AG04449 (cell line): ENCODE results near the gene ZNF385B.

Source experiments
- CTCF ChIA-PET: fragments of 350-600 bp; formaldehyde crosslinking; extraction: SDS; loops from one replicate; lab custom pipeline; 2021; ENCODE audit warnings: antibody characterized with exemption; lab: Yijun Ruan, JAX
- POLR2A ChIA-PET: fragments of 400-600, 350-600 bp; formaldehyde crosslinking; extraction: SDS; loops from one replicate; lab custom pipeline; 2020; ENCODE audit warnings: antibody characterized with exemption, inconsistent platforms; lab: Yijun Ruan, JAX
- DNase-seq: peaks from one replicate; pipeline ENCODE4 v3.0.0-alpha.2; 2010; ENCODE audit warnings: low read depth, low spot score
- H3K4me3 ChIP-seq: 2 replicates; pipeline ENCODE4 v1.5.1; 2011; ENCODE audit warnings: low read depth, mild to moderate bottlenecking, control low read depth, low read length
- TF ChIP-seq, protein P1 (sequence below): IDR thresholded peaks from one replicate; pipeline ENCODE4 v1.5.1; 2011; ENCODE audit warnings: mild to moderate bottlenecking, moderate library complexity, low read length, control low read depth, inconsistent platforms; ENCODE audit not compliant: insufficient read depth; ENCODE audit errors: missing control alignments

ZNF385B gene

GRCh38 chr2:179657068-179657595, 204.3 kb downstream of the ZNF385B start:
- ChIA-PET POLR2A (no interaction called here), CTCF (interaction anchor here (1.0 kb wide), 1 partner anchor 10 kb away, joined by 3 read pairs; no protein-coding TSS in a partner anchor)
- TF ChIP-seq, protein P1, sequence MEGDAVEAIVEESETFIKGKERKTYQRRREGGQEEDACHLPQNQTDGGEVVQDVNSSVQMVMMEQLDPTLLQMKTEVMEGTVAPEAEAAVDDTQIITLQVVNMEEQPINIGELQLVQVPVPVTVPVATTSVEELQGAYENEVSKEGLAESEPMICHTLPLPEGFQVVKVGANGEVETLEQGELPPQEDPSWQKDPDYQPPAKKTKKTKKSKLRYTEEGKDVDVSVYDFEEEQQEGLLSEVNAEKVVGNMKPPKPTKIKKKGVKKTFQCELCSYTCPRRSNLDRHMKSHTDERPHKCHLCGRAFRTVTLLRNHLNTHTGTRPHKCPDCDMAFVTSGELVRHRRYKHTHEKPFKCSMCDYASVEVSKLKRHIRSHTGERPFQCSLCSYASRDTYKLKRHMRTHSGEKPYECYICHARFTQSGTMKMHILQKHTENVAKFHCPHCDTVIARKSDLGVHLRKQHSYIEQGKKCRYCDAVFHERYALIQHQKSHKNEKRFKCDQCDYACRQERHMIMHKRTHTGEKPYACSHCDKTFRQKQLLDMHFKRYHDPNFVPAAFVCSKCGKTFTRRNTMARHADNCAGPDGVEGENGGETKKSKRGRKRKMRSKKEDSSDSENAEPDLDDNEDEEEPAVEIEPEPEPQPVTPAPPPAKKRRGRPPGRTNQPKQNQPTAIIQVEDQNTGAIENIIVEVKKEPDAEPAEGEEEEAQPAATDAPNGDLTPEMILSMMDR = no peak

DNA sequence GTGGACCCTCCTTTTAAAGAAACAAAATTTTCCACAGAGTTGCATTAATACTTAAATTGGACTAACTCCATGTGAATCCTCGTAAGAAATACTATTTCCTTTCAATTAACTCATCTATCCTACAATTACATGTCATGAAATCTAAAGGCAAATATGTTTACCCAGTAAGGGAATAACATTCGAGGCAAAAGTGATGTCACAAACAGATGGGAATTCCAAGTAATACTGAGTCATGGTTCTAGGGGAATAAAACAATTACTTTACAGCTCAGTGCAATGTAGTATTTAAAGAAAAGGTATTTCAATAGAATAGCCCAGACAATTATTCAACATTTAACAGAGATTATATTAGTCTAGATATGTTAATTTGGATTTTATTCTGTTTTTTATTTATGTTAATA, 205.8 kb downstream of the ZNF385B start:
- no peak for DNase-seq
- no peak overlapping the region for H3K4me3 ChIP-seq
- CTCF ChIA-PET = no interaction called here
- TF ChIP-seq, protein P1 = no peak
- POLR2A ChIA-PET = no interaction called here

More at GRCh38 chr2:179657068-179657595, 204.3 kb downstream of the ZNF385B start:
- no peak for DNase-seq
- no peak overlapping the region for H3K4me3 ChIP-seq

DNA sequence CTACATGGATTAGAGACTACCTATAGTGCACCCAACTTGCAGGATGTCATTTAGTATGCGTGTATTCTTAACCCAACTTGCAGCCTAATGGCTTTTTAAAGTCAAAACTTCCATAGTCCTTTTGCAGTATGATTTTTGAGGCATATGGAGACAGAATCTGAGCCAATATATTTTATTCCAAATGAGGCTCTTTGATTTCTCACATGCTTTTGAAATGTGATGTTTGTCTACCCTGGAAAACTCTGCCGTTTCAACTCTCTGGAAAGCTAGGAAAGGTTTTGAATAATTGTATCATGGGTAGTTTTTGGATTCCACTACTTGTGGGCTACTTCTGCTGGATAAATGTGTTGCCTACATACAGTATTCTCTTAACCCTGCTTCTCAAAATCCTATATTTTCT, 206.6 kb downstream of the ZNF385B start:
- ChIA-PET POLR2A (no interaction called here), CTCF (no interaction called here)
- no peak overlapping the region for H3K4me3 ChIP-seq
- DNase-seq = no peak
- TF ChIP-seq, protein P1 = no peak

DNA sequence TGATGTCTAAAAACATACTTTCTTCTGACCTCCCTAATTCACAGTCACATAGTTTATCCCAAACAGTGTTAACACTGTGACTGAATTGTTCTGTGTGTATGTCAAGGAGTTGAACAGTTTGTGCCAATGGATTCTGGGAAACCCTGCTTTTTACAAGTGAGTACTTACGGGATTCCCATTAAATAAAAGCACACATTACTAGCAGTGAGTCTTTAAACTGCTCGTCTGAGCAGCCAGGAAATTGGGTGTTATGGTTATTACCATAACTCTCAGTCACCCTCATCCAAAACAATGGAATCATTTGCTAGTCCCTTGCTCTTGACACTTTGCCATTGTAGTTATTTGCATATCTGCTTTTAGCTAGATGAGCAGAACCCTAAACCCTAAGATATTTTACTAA, 209.1 kb downstream of the ZNF385B start:
- no peak for DNase-seq
- TF ChIP-seq, protein P1 = no peak
- ChIA-PET POLR2A (no interaction called here), CTCF (no interaction called here)
- H3K4me3 ChIP-seq = no peak overlapping the region

GRCh38 chr2:179650420-179650819, 211.0 kb downstream of the ZNF385B start:
- TF ChIP-seq, protein P1 = no peak
- DNase-seq = no peak
- no peak overlapping the region for H3K4me3 ChIP-seq
- CTCF ChIA-PET = no interaction called here
- POLR2A ChIA-PET = no interaction called here

DNA sequence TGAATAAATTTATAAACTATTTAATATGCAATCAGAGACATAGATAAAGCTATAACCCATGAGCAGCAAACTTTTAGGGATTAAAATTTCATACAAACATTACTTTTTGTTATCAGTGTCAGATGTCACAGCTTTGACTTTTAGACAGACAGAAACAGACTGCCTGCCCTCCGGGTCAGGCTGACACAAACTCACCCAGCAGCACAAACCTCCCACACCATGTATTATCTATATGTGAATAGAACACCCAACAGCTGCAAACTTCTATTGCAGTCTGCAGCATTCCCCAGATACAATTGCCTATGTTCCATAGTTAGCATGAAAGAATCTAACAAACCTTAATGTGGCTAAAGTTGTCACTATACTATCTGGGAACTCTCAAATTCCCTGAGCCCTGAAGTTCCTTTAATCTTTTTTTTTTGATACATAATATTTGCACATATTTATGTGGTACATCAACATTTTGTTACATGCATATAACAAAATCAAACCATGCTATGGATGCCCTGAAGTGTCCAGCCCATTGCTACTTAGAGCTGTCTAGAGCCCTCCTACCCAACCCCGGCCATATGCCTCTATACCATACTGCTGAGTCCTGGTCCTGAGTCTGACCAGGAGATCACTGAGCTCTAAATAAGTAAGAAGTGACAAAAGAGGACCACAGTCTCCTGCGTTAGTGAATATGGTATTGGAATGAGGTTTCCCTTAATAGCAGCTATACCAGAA, 214.4 kb downstream of the ZNF385B start:
- DNase-seq = no peak
- H3K4me3 ChIP-seq = no peak overlapping the region
- TF ChIP-seq, protein P1 = no peak
- POLR2A ChIA-PET = no interaction called here
- CTCF ChIA-PET = interaction anchor here (1.0 kb wide), 1 partner anchor 10 kb away, joined by 3 read pairs; no protein-coding TSS in a partner anchor
